ENCODE results near the gene SORCS2. TPM values are rescaled to one million over a fixed set of nuclear protein-coding genes. Genes with fewer than 3 reads are reported as not detected.

Gene SORCS2
- polyA plus RNA-seq, 1 donor from 2014 or later = 1.0 TPM

- no peaks in the 10 kb centered on the region for H4K20me1 ChIP-seq (ENCODE audit: insufficient read depth)
- no peaks in the 10 kb centered on the region for H3K79me2 ChIP-seq (replicated peaks; ENCODE audit: insufficient read depth, low read length)
- no peaks in the 10 kb centered on the region for H3K36me3 ChIP-seq (ENCODE audit: insufficient read depth, low read length)
- H2AFZ ChIP-seq (ENCODE audit: low read depth, low read length) = no peak overlapping the region
- H3K27ac ChIP-seq (ENCODE audit: low read length) = no peak overlapping the region
- no peak overlapping the region for H3K9ac ChIP-seq (ENCODE audit: low read length)
- H3K9me2 ChIP-seq (ENCODE audit: insufficient read depth, low read length) = no peaks in the 10 kb centered on the region
- no peaks in the 10 kb centered on the region for H3F3A ChIP-seq (ENCODE audit: insufficient read depth, low read length, poor library complexity, severe bottlenecking)
- no peak overlapping the region for H3K4me2 ChIP-seq (ENCODE audit: low read length)
- TF ChIP-seq TAF1 (IDR thresholded peaks at IDR 0.05; ENCODE audit: low read depth) (no peak), SMC3 (conservative IDR thresholded peaks at IDR 0.05; ENCODE audit: poor library complexity) (no peak), EZH2 (IDR thresholded peaks at IDR 0.05; ENCODE audit: borderline replicate concordance, insufficient read depth, low read length, poor library complexity, severe bottlenecking) (no peak), POLR2AphosphoS5 (IDR thresholded peaks at IDR 0.05) (no peak), CTCF (IDR thresholded peaks at IDR 0.05; ENCODE audit: poor library complexity, severe bottlenecking) (no peak), RAD21 (conservative IDR thresholded peaks at IDR 0.05) (no peak), MXI1 (conservative IDR thresholded peaks at IDR 0.05; ENCODE audit: poor library complexity, severe bottlenecking) (no peak), EP300 (conservative IDR thresholded peaks at IDR 0.05; ENCODE audit: poor library complexity, severe bottlenecking) (no peak)
- TF ChIP-seq, protein P1, sequence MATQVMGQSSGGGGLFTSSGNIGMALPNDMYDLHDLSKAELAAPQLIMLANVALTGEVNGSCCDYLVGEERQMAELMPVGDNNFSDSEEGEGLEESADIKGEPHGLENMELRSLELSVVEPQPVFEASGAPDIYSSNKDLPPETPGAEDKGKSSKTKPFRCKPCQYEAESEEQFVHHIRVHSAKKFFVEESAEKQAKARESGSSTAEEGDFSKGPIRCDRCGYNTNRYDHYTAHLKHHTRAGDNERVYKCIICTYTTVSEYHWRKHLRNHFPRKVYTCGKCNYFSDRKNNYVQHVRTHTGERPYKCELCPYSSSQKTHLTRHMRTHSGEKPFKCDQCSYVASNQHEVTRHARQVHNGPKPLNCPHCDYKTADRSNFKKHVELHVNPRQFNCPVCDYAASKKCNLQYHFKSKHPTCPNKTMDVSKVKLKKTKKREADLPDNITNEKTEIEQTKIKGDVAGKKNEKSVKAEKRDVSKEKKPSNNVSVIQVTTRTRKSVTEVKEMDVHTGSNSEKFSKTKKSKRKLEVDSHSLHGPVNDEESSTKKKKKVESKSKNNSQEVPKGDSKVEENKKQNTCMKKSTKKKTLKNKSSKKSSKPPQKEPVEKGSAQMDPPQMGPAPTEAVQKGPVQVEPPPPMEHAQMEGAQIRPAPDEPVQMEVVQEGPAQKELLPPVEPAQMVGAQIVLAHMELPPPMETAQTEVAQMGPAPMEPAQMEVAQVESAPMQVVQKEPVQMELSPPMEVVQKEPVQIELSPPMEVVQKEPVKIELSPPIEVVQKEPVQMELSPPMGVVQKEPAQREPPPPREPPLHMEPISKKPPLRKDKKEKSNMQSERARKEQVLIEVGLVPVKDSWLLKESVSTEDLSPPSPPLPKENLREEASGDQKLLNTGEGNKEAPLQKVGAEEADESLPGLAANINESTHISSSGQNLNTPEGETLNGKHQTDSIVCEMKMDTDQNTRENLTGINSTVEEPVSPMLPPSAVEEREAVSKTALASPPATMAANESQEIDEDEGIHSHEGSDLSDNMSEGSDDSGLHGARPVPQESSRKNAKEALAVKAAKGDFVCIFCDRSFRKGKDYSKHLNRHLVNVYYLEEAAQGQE (IDR thresholded peaks at IDR 0.05; ENCODE audit: borderline replicate concordance) = no peak
- H3K4me3 ChIP-seq (ENCODE audit: low read length) = no peak overlapping the region
- H3K27me3 ChIP-seq (ENCODE audit: insufficient read depth, low read depth, low read length) = no peaks in the 10 kb centered on the region
- H3K9me3 ChIP-seq (ENCODE audit: low read length) = no peaks in the 10 kb centered on the region
Observed at GRCh38 chr4:7536876-7537275, 344.5 kb downstream of the SORCS2 start.

- no peaks in the 10 kb centered on the region for H3K27me3 ChIP-seq (ENCODE audit: insufficient read depth, low read depth, low read length)
- H3K36me3 ChIP-seq (ENCODE audit: insufficient read depth, low read length) = no peaks in the 10 kb centered on the region
- no peaks in the 10 kb centered on the region for H3F3A ChIP-seq (ENCODE audit: insufficient read depth, low read length, poor library complexity, severe bottlenecking)
- H3K27ac ChIP-seq (ENCODE audit: low read length) = no peak overlapping the region
- no peak overlapping the region for H2AFZ ChIP-seq (ENCODE audit: low read depth, low read length)
- no peak overlapping the region for H3K4me3 ChIP-seq (ENCODE audit: low read length)
- H3K4me2 ChIP-seq (ENCODE audit: low read length) = no peak overlapping the region
- no peaks in the 10 kb centered on the region for H3K9me3 ChIP-seq (ENCODE audit: low read length)
- no peak overlapping the region for H3K9ac ChIP-seq (ENCODE audit: low read length)
- H3K9me2 ChIP-seq (ENCODE audit: insufficient read depth, low read length) = no peaks in the 10 kb centered on the region
- H4K20me1 ChIP-seq (ENCODE audit: insufficient read depth) = no peaks in the 10 kb centered on the region
- TF ChIP-seq POLR2AphosphoS5 (IDR thresholded peaks at IDR 0.05) (no peak), TAF1 (IDR thresholded peaks at IDR 0.05; ENCODE audit: low read depth) (no peak), EZH2 (IDR thresholded peaks at IDR 0.05; ENCODE audit: borderline replicate concordance, insufficient read depth, low read length, poor library complexity, severe bottlenecking) (no peak), RAD21 (conservative IDR thresholded peaks at IDR 0.05) (no peak), EP300 (conservative IDR thresholded peaks at IDR 0.05; ENCODE audit: poor library complexity, severe bottlenecking) (no peak), SMC3 (conservative IDR thresholded peaks at IDR 0.05; ENCODE audit: poor library complexity) (no peak), CTCF (IDR thresholded peaks at IDR 0.05; ENCODE audit: poor library complexity, severe bottlenecking) (no peak), MXI1 (conservative IDR thresholded peaks at IDR 0.05; ENCODE audit: poor library complexity, severe bottlenecking) (no peak)
- TF ChIP-seq, protein P1 (IDR thresholded peaks at IDR 0.05; ENCODE audit: borderline replicate concordance) = no peak
- no peaks in the 10 kb centered on the region for H3K79me2 ChIP-seq (replicated peaks; ENCODE audit: insufficient read depth, low read length)
Observed at GRCh38 chr4:7537853-7538400, 345.6 kb downstream of the SORCS2 start.

All from neural cell (in vitro differentiated cells).